Measurements from ENCODE around the gene LZTS3. TPM values are rescaled to one million over a fixed set of nuclear protein-coding genes. Genes with fewer than 3 reads are reported as not detected.
A peak's percentile ranks its signal among the peaks of the same experiment; 100 is the strongest.

LZTS3 gene
- total and polyA plus RNA-seq, 3 experiments from 2014 or later, result 0.35 to 1.0 (median 0.97) TPM

DNA sequence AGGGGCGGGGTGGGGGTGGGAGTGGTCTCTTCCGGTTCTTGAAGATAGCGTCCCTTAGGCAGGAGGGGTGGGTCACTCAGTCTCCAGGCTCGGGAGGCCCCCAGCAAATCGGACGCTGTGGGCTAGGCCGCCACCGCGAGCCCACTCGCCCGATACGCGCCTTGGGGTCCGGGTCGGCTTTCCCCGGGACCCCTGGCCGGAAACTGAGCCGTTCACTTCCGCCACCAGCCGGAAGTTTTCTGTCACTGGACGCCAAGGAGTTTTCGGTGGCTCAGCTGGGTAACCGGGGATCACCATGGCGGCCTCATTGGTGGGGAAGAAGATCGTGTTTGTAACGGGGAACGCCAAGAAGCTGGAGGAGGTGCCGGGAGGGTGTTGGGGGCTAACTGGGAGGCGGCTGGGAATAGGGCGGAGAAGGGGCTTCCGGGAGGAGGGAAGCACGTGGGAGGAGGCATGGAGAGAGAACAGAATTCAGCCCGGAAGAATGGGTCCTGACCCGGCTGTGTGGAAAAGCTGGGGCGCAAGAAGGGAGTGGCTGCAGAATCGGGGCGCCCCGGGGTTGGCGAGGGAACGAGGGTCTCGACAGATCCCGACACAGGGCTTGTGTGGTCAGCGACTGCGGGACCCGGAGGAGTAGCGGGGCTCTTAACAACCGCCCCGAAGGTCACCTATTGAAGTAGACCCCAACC, 36.1 kb upstream of the LZTS3 start, which contains the start of gene ITPA:
TSS of gene ITPA (plus strand) at position 242 of the 689 bp plus-strand sequence. CDS start at position 296, 54 bp downstream.
- CTCF ChIA-PET, result no interaction called here
- peak within 1 kb of the TSS; percentile 8 to 100 (median 96) for H3K27ac Mint-ChIP-seq
- POLR2A ChIA-PET, result interaction anchor here (0.6 kb wide), 1 partner anchor 12 kb away, joined by 5 read pairs; no protein-coding TSS in a partner anchor
- H3K4me1 ChIP-seq (ENCODE audit: insufficient read depth, low read length), result peaks cover 21% of the 10 kb centered on the region
- H3K36me3 Mint-ChIP-seq, result peaks cover 0 to 25% (median 4%) of the 10 kb centered on the region in 3 donors
- H3K27ac ChIP-seq (ENCODE audit: low read depth, low read length), result peak within 1 kb of the TSS; percentile 88
- peak; percentile 40 to 76 (median 52) for DNase-seq
- H3K36me3 ChIP-seq (ENCODE audit: insufficient read depth, low read length), result no peaks in the 10 kb centered on the region
- H3K4me3 ChIP-seq (ENCODE audit: low read length), result peak within 1 kb of the TSS; percentile 81
- no peaks in the 10 kb centered on the region for H3K27me3 ChIP-seq (ENCODE audit: insufficient read depth, low read length, poor library complexity, severe bottlenecking)
- H3K4me3 Mint-ChIP-seq, result peak within 1 kb of the TSS; percentile 88 to 99 (median 91)
- no peaks in the 10 kb centered on the region for H3K9me3 Mint-ChIP-seq
- no peaks in the 10 kb centered on the region for H3K9me3 ChIP-seq (ENCODE audit: low read length)
- no peaks in the 10 kb centered on the region for H3K27me3 Mint-ChIP-seq
- peaks cover 21 to 38% (median 27%) of the 10 kb centered on the region in 3 donors for H3K4me1 Mint-ChIP-seq

DNA sequence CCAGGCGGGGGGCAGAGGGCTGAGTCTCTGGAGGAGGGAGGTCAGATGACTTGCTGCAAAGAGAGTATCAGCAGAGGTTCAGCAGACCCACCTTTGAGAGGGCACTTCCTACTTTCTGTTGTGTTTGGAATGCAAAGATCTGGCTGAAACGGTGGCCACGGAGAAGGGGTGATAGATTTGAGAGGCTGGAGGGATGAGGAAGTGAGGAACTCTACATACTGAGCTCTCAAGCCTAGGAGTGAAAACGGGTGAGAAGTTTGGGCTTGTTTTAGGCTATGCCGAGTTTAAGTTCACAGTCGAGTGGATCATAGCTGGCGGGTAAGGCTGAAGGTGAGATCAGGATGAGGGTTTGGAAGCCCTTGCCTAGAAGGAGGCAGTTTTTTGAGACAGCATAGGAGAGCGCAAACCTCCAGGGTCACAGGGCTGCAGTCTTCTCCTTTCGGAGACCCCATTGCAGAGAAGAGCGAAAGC, 35.5 kb upstream of the LZTS3 start:
- H3K27me3 ChIP-seq (ENCODE audit: insufficient read depth, low read length, poor library complexity, severe bottlenecking), result no peaks in the 10 kb centered on the region
- H3K27ac ChIP-seq (ENCODE audit: low read depth, low read length), result peak overlapping the region; percentile 88
- ChIA-PET POLR2A (interaction anchor here (0.6 kb wide), 1 partner anchor 432 kb away, joined by 3 read pairs; no protein-coding TSS in a partner anchor), CTCF (interaction anchor here (1.7 to 1.8 kb wide), 3 partner anchors 9 to 16 kb away, joined by 4 read pairs; no protein-coding TSS in a partner anchor)
- H3K27me3 Mint-ChIP-seq, result no peaks in the 10 kb centered on the region
- peak overlapping the region; percentile 88 to 99 (median 91) for H3K4me3 Mint-ChIP-seq
- no peaks in the 10 kb centered on the region for H3K9me3 ChIP-seq (ENCODE audit: low read length)
- peaks cover 0 to 27% (median 3%) of the 10 kb centered on the region in 3 donors for H3K36me3 Mint-ChIP-seq
- H3K9me3 Mint-ChIP-seq, result no peaks in the 10 kb centered on the region
- H3K36me3 ChIP-seq (ENCODE audit: insufficient read depth, low read length), result no peaks in the 10 kb centered on the region
- H3K4me1 Mint-ChIP-seq, result peaks cover 22 to 44% (median 33%) of the 10 kb centered on the region in 3 donors
- H3K27ac Mint-ChIP-seq, result peak overlapping the region; percentile 8 to 100 (median 95)
- no peak for DNase-seq
- H3K4me3 ChIP-seq (ENCODE audit: low read length), result peak overlapping the region; percentile 81
- H3K4me1 ChIP-seq (ENCODE audit: insufficient read depth, low read length), result peaks cover 22% of the 10 kb centered on the region

DNA sequence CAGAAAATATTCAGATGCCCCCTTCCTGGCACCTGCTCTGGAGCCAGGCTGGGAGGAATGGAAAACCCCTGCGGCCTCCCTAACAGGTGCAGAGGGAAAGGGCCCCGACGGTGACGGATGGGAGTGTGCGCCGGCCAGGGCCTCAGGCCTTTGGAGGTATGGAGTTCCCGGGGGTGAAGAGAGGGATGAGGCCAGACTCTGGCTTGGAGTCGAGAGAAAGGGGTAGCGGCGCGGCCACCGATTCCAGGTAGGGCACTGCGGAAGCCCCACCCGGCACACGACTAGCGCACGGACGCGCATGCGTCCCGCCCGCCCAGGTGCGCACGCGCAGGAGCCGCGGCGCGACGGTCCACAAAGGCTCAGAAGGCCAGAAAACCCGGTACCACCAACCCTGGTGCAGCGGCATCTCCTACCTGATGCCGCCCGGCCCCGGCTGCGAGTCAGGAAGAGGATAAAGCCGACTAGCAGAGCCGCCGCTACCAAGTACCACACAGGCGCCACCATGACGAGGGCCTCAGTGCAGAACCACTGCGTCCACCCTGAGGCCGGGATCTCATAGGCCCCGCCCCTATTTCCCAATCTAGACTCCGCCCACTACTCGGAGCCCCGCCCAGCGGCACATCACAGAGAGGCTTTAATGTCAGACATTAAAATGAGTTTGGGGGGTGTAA, 30.9 kb upstream of the LZTS3 start, which contains the start of gene DDRGK1:
TSS of gene DDRGK1 (minus strand) at position 559 of the 671 bp plus-strand sequence. CDS start at position 504, 55 bp downstream.
- Histone ChIP-seq H3K4me1 (ENCODE audit: insufficient read depth, low read length) (peaks cover 18% of the 10 kb centered on the region), H3K4me3 (ENCODE audit: low read length) (peak within 1 kb of the TSS; percentile 97), H3K27me3 (ENCODE audit: insufficient read depth, low read length, poor library complexity, severe bottlenecking) (no peaks in the 10 kb centered on the region), H3K9me3 (ENCODE audit: low read length) (no peaks in the 10 kb centered on the region), H3K27ac (ENCODE audit: low read depth, low read length) (peak within 1 kb of the TSS; percentile 91), H3K36me3 (ENCODE audit: insufficient read depth, low read length) (peaks cover 20% of the 10 kb centered on the region)
- Mint-ChIP-seq H3K27me3 (no peaks in the 10 kb centered on the region), H3K36me3 (peaks cover 0 to 38% (median 8%) of the 10 kb centered on the region in 3 donors), H3K4me1 (peaks cover 17 to 40% (median 23%) of the 10 kb centered on the region in 3 donors), H3K4me3 (peak within 1 kb of the TSS; percentile 93 to 97 (median 96)), H3K27ac (peak within 1 kb of the TSS; percentile 95 to 99 (median 96)), H3K9me3 (no peaks in the 10 kb centered on the region)
- CTCF ChIA-PET, result interaction anchor here (1.0 kb wide), 1 partner anchor 15 kb away, joined by 3 read pairs; no protein-coding TSS in a partner anchor
- DNase-seq, result peak; percentile 84 to 91 (median 88)
- POLR2A ChIA-PET, result interaction anchor here (0.6 to 1.2 kb wide), 3 partner anchors 28 to 102 kb away, joined by 3 to 6 read pairs (median 5); no protein-coding TSS in a partner anchor

DNA sequence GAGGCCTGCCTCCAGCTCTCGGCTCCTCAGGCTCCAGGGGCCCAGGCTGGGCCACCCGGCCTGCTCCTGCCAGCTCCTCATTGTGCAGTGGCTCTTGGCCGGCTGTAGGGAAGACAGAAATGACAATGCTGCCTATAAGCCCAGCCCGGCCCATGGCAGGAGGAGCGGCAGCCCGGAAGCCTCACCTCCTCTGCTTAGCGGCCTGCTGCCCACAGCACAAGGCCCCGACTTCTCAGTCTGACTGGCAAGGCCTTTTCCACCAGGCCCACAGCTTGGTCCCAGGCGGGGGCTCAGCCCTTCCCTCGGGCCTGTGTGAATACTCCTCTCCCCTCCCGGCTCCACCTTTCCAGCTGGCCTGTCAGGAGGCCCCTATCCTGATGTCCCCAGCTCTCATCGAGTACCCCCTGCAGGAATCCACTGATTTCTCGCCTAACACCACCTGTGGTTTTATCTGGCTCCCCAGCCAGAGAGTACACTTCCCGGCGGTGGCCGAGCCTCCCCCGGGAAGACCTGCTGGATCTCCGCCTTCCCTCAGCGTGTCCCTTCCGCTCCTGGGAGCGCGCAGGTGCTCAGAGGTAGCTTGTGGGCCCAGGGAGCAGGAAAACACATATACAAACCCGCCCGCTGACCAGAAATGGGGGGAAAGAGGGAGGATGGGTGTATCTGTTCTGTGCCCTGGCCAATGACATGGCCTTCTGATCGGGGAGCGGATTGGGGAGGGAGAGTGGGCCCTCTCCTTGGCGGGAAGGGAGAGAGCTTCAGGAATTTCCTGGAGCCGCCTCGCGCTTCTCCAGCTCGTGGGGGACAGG, 30.2 kb upstream of the LZTS3 start:
- Mint-ChIP-seq H3K9me3 (no peaks in the 10 kb centered on the region), H3K36me3 (peaks cover 0 to 41% (median 10%) of the 10 kb centered on the region in 3 donors), H3K4me3 (peak overlapping the region; percentile 93 to 97 (median 96)), H3K27ac (peak overlapping the region; percentile 95 to 99 (median 96)), H3K27me3 (no peaks in the 10 kb centered on the region), H3K4me1 (peaks cover 12 to 34% (median 18%) of the 10 kb centered on the region in 3 donors)
- peak overlapping the region; percentile 91 for H3K27ac ChIP-seq (ENCODE audit: low read depth, low read length)
- DNase-seq, result peak in 4 of 5 donors; percentile 5 to 51 (median 14)
- no peaks in the 10 kb centered on the region for H3K27me3 ChIP-seq (ENCODE audit: insufficient read depth, low read length, poor library complexity, severe bottlenecking)
- H3K4me1 ChIP-seq (ENCODE audit: insufficient read depth, low read length), result peaks cover 14% of the 10 kb centered on the region
- CTCF ChIA-PET, result interaction anchor here (1.5 kb wide), 1 partner anchor 150 kb away, joined by 6 read pairs; no protein-coding TSS in a partner anchor
- no peaks in the 10 kb centered on the region for H3K9me3 ChIP-seq (ENCODE audit: low read length)
- H3K4me3 ChIP-seq (ENCODE audit: low read length), result peak overlapping the region; percentile 97
- peaks cover 22% of the 10 kb centered on the region for H3K36me3 ChIP-seq (ENCODE audit: insufficient read depth, low read length)
- POLR2A ChIA-PET, result interaction anchor here (0.6 to 1.2 kb wide), 2 partner anchors 27 to 46 kb away, joined by 5 to 6 read pairs; no protein-coding TSS in a partner anchor

DNA sequence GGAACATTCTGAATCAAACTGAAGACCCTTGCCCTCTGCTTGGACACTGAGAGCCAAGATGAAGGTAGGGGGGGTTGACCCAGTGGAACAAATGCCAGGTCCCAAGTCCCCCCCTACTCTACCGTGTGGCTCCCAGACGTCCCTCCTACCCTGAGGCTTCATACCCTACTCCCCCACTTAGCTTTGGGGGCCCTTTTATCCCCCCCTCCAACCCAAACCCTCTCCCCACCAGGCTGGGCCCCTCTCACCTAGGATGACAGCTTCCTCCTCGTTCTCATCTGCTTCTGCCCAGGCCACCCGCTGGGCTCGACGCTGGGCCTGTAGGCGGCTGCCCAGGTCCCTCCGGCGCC, 29.6 kb upstream of the LZTS3 start:
- peak overlapping the region; percentile 97 for H3K4me3 ChIP-seq (ENCODE audit: low read length)
- peaks cover 22% of the 10 kb centered on the region for H3K36me3 ChIP-seq (ENCODE audit: insufficient read depth, low read length)
- DNase-seq, result no peak
- no peaks in the 10 kb centered on the region for H3K9me3 ChIP-seq (ENCODE audit: low read length)
- Mint-ChIP-seq H3K4me1 (peaks cover 11 to 30% (median 17%) of the 10 kb centered on the region in 3 donors), H3K36me3 (peaks cover 0 to 42% (median 10%) of the 10 kb centered on the region in 3 donors), H3K9me3 (no peaks in the 10 kb centered on the region), H3K27ac (peak overlapping the region in 6 of 8 donors; percentile 27 to 97 (median 94)), H3K27me3 (no peaks in the 10 kb centered on the region), H3K4me3 (peak overlapping the region; percentile 50 to 96 (median 93))
- H3K27ac ChIP-seq (ENCODE audit: low read depth, low read length), result peak overlapping the region; percentile 91
- peaks cover 13% of the 10 kb centered on the region for H3K4me1 ChIP-seq (ENCODE audit: insufficient read depth, low read length)
- no peaks in the 10 kb centered on the region for H3K27me3 ChIP-seq (ENCODE audit: insufficient read depth, low read length, poor library complexity, severe bottlenecking)
- ChIA-PET CTCF (interaction anchor here (1.0 to 1.5 kb wide), 2 partner anchors 16 to 149 kb away, joined by 3 to 6 read pairs; no protein-coding TSS in a partner anchor), POLR2A (no interaction called here)

DNA sequence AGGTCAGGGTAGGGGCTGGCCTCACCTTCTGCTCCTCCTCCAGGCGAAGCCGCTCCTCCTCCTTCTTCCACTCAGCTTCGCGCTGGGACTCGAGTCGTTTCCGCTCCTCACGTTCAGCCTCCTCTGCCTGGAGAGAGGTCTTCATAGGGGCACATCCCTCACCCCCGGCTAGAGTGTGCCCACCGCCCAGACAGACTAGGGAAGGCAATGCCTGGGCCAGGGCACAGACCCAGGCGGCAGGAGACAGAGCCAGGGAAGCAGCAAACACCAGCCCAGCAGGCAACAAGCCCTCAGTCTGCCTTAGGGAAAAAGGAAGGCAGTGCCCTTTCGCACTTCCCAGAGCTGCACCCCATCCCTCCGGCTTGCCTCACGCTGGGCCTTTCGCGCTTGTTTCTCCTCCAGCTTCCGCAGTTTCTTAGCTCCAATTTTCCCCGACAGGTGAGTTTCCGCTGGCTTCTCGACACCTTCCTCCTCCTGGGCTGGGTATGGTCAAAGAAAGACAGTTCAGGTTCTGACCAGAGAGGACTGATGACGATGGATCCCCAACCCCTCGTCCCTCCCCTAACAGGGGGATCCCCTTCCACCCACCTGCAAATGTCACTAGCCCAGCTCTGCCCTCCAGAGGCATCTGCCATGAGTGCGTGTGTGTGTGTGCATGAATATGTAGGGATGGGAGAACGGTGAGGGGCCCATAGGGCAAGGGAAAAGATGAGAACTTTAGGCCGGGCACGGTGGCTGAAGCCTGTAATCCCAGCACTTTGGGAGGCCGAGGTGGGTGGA, 26.8 kb upstream of the LZTS3 start:
- Mint-ChIP-seq H3K9me3 (no peaks in the 10 kb centered on the region), H3K4me3 (peak overlapping the region in 1 of 7 donors; percentile 26), H3K4me1 (peaks cover 13 to 33% (median 22%) of the 10 kb centered on the region in 3 donors), H3K27me3 (no peaks in the 10 kb centered on the region), H3K27ac (peak overlapping the region in 2 of 8 donors; percentile 11 to 66), H3K36me3 (peaks cover 6 to 64% (median 18%) of the 10 kb centered on the region in 3 donors)
- no peaks in the 10 kb centered on the region for H3K27me3 ChIP-seq (ENCODE audit: insufficient read depth, low read length, poor library complexity, severe bottlenecking)
- DNase-seq, result peak in 1 of 5 donors; percentile 45
- no peak overlapping the region for H3K4me3 ChIP-seq (ENCODE audit: low read length)
- peaks cover 24% of the 10 kb centered on the region for H3K36me3 ChIP-seq (ENCODE audit: insufficient read depth, low read length)
- ChIA-PET CTCF (no interaction called here), POLR2A (no interaction called here)
- H3K9me3 ChIP-seq (ENCODE audit: low read length), result no peaks in the 10 kb centered on the region
- no peak overlapping the region for H3K27ac ChIP-seq (ENCODE audit: low read depth, low read length)
- peaks cover 13% of the 10 kb centered on the region for H3K4me1 ChIP-seq (ENCODE audit: insufficient read depth, low read length)

Measured in CD8-positive, alpha-beta memory T cell (primary cell).